Gastroesophageal sphincter (tissue), 4 donors: Measurements from ENCODE around the gene DLGAP4. TPM values are rescaled to one million over a fixed set of nuclear protein-coding genes. Genes with fewer than 3 reads are reported as not detected.

Source experiments
- ATAC-seq: fragments of 150-250 bp; one replicate; pipeline ENCODE4 v1.9.1; 2016; ENCODE audit warnings: mild to moderate bottlenecking, moderate library complexity
- H3K27ac ChIP-seq, 4 donors: fragments of 200-600 bp; sonication (generic) in 3 of 4; 1 replicate in 3 of 4; 2 replicates in 1 of 4; pipeline ENCODE4 v1.5.1; 2016 to 2019
- H3K27me3 ChIP-seq: fragments of 200-600 bp; sonication (generic); one replicate; pipeline ENCODE4 v1.5.1; 2019
- H3K36me3 ChIP-seq, 2 donors: fragments of 200-600 bp; sonication (generic); one replicate each; pipeline ENCODE4 v1.5.1; 2019; ENCODE audit warnings: control low read depth in 1 of 2
- H3K4me1 ChIP-seq, 3 donors: fragments of 200-600 bp; sonication (generic); 1 replicate in 2 of 3; 2 replicates in 1 of 3; pipeline ENCODE4 v1.5.1; 2016 to 2019; ENCODE audit warnings: control low read depth in 2 of 3
- H3K4me3 ChIP-seq, 2 donors: fragments of 200-600 bp; sonication (generic); one replicate each; pipeline ENCODE4 v1.5.1; 2019; ENCODE audit warnings: mild to moderate bottlenecking in 1 of 2, moderate library complexity in 1 of 2
- H3K9me3 ChIP-seq, 3 donors: fragments of 200-600 bp; sonication (generic); one replicate each; pipeline ENCODE4 v1.5.1; 2017 to 2019; ENCODE audit warnings: control low read depth in 2 of 3
- EP300 ChIP-seq: sonication (generic); formaldehyde crosslinking; IDR thresholded peaks from one replicate; pipeline ENCODE4 v1.6.1; 2017; ENCODE audit warnings: antibody characterized with exemption, mild to moderate bottlenecking
- POLR2A ChIP-seq, 2 donors: fragments of 450-650 bp; IDR thresholded peaks; one replicate each; pipeline ENCODE4 v1.6.1; 2017; ENCODE audit warnings: antibody characterized with exemption in 2 of 2, mild to moderate bottlenecking in 2 of 2, moderate library complexity in 1 of 2
- POLR2AphosphoS5 ChIP-seq: sonication (generic); formaldehyde crosslinking; IDR thresholded peaks from one replicate; pipeline ENCODE4 v1.6.1; 2017; ENCODE audit warnings: antibody characterized with exemption
- WGBS, 2 donors: methylation state at CpG; one replicate each; pipeline ENCODE4 v1.1.5; 2018; ENCODE audit warnings: low coverage in 1 of 2; 5-methylcytosine and 5-hydroxymethylcytosine counted together
- total RNA-seq, 4 donors: library from RNA; depleted of rRNA; stranded (reverse); fragments of >200 nt; gene quantifications; one replicate each; pipeline ENCODE4 v1.1.0, GENCODE V29; 2016
- TF ChIP-seq, protein P1 (sequence below), 4 experiments: fragments of 200-600 bp in 2 of 4; fragments of 450-650 bp in 2 of 4; sonication (generic) in 1 of 4; IDR thresholded peaks; one replicate each; pipeline ENCODE4 v1.5.1; 2017 to 2019; ENCODE audit warnings: antibody characterized with exemption in 4 of 4, mild to moderate bottlenecking in 2 of 4, moderate library complexity in 2 of 4

DLGAP4 gene
- total RNA-seq, 4 donors from 2014 or later, result 35.5 to 76.1 (median 42.2) TPM

DNA sequence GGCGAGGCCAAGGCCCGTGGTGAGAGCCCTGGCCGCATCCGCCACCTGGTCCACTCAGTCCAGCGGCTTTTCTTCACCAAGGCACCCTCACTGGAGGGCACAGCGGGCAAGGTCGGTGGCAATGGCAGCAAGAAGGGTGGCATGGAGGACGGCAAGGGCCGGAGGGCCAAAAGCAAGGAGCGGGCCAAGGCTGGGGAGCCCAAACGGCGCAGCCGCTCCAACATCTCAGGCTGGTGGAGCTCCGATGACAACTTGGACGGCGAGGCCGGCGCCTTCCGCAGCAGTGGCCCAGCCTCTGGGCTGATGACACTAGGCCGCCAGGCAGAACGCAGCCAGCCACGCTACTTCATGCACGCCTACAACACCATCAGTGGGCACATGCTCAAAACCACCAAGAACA is 126.0 kb downstream of the DLGAP4 start:
- no peaks in the 10 kb centered on the region for H3K9me3 ChIP-seq
- H3K36me3 ChIP-seq, result no peaks in the 10 kb centered on the region
- no peak for ATAC-seq
- 86% methylated on average over 5 of the region's 23 CpGs; no CpG with 5 or more reads in 1 of the 2 donors for WGBS, 2 donors
- peaks cover 0 to 9% (median 5%) of the 10 kb centered on the region in 3 donors for H3K4me1 ChIP-seq
- H3K27ac ChIP-seq, result no peak overlapping the region
- no peak overlapping the region for H3K4me3 ChIP-seq
- H3K27me3 ChIP-seq, result peaks cover 20% of the 10 kb centered on the region
- TF ChIP-seq, protein P1, sequence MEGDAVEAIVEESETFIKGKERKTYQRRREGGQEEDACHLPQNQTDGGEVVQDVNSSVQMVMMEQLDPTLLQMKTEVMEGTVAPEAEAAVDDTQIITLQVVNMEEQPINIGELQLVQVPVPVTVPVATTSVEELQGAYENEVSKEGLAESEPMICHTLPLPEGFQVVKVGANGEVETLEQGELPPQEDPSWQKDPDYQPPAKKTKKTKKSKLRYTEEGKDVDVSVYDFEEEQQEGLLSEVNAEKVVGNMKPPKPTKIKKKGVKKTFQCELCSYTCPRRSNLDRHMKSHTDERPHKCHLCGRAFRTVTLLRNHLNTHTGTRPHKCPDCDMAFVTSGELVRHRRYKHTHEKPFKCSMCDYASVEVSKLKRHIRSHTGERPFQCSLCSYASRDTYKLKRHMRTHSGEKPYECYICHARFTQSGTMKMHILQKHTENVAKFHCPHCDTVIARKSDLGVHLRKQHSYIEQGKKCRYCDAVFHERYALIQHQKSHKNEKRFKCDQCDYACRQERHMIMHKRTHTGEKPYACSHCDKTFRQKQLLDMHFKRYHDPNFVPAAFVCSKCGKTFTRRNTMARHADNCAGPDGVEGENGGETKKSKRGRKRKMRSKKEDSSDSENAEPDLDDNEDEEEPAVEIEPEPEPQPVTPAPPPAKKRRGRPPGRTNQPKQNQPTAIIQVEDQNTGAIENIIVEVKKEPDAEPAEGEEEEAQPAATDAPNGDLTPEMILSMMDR (IDR thresholded peaks at IDR 0.05), result no peak
- no peak for TF ChIP-seq EP300
- TF ChIP-seq POLR2A (IDR thresholded peaks at IDR 0.05), result no peak
- no peak for TF ChIP-seq POLR2AphosphoS5

DNA sequence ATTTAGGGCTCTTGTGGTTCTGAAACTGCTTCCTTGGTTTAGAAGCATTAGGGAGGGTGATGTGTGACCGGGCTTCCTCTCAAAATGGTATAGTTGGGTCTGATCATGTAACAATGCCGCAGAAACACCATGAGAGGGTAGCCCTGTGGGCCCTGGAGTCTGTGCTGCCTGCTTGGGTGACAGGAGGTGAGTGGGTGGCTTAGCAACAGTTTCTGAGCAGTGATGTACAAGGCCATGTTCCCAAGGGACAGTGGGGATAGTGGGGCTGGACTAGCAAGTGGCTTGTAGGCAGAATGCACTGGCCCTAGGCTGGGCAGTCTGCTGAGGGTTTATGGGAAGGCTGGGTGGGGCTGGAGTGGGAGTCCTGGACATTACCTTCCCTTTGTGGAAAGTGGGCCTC is 128.2 kb downstream of the DLGAP4 start:
- no peak overlapping the region for H3K27ac ChIP-seq

DNA sequence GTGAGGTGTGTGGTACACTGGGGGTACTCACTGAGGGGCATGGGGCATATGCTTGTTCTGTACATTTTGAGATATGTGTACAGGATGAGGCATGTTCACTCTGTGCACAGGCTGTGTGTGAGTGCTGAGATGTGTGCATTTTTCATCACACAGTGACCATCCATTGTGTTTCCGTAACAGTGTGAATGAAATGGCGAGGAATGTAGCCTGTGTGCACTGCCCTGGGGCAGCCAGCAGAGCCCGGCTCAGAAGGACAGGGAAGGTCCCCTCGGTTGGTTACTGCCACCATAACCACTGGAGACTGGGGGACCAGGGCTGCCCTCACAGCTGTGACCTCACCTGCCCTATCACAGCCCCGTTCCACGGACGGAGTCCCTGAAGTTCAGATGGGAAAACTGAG is 129.0 kb downstream of the DLGAP4 start:
- TF ChIP-seq POLR2A (IDR thresholded peaks at IDR 0.05), result no peak
- TF ChIP-seq POLR2AphosphoS5, result no peak
- no peak for TF ChIP-seq EP300
- TF ChIP-seq, protein P1 (IDR thresholded peaks at IDR 0.05), result no peak
- 100% methylated on average over 1 of the region's 7 CpGs; no CpG with 5 or more reads in 1 of the 2 donors for WGBS, 2 donors
- no peak for ATAC-seq

More for the DNA sequence above, 128.2 kb downstream of the DLGAP4 start:
- ATAC-seq, result no peak
- H3K27me3 ChIP-seq, result peaks cover 25% of the 10 kb centered on the region
- peaks cover 0 to 12% (median 5%) of the 10 kb centered on the region in 3 donors for H3K4me1 ChIP-seq
- H3K36me3 ChIP-seq, result no peaks in the 10 kb centered on the region
- TF ChIP-seq EP300, result no peak
- TF ChIP-seq POLR2AphosphoS5, result no peak
- TF ChIP-seq, protein P1 (IDR thresholded peaks at IDR 0.05), result no peak
- no peak for TF ChIP-seq POLR2A (IDR thresholded peaks at IDR 0.05)
- no peaks in the 10 kb centered on the region for H3K9me3 ChIP-seq
- H3K4me3 ChIP-seq, result no peak overlapping the region
- WGBS, 2 donors, result 46 to 88% methylated on average over 2 of the region's 2 CpGs

DNA sequence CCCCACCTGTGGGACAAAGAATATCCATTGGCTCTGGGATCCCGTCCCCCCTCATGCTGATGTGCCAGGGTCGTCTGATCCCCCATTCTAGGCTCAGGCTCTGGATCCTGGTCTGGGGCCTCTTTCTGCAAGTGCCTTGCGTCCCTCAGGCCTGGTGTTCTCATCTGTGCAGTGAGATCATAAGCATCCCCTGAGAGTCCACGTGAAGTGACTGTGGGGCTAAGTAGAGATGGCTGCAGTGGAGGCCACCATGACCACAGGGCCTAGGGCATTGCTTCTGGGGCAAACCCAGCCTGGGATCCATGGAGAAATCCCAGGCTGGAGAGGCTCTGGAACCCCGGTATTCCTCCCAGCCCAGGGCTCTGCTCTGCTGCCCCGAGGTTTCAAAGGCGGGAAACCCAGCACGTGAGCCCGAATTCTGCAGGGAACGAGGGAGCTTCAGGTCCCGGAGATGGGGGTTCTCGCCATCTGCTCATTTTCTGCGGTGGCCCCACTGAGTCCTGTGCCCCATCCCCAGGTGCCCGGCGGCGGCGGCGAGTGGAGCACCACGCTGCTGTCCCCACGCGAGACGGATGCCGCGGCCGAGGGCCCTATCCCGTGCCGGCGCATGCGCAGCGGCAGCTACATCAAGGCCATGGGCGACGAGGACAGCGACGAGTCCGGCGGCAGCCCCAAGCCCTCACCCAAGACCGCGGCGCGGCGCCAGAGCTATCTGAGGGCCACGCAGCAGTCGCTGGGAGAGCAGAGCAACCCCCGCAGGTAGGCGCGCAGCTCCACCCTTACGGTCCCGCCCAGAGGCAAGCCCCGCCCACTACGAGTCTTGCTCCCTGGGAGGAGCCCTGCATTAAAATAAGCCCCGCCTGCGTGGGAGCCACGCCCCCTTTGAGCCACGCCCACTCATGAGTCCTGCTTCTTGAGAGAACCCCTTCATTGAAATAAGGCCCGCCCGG is 129.7 kb downstream of the DLGAP4 start:
- peak; percentile 54 for ATAC-seq
- Histone ChIP-seq H3K36me3 (no peaks in the 10 kb centered on the region), H3K4me1 (peaks cover 0 to 15% (median 5%) of the 10 kb centered on the region in 3 donors), H3K27ac (no peak overlapping the region), H3K27me3 (peaks cover 32% of the 10 kb centered on the region), H3K4me3 (peak overlapping the region; percentile 25 to 49), H3K9me3 (no peaks in the 10 kb centered on the region)
- no peak for TF ChIP-seq POLR2AphosphoS5
- TF ChIP-seq, protein P1 (IDR thresholded peaks at IDR 0.05), result no peak
- no peak for TF ChIP-seq EP300
- TF ChIP-seq POLR2A (IDR thresholded peaks at IDR 0.05), result no peak
- no CpG with 5 or more reads among the region's 56 CpGs for WGBS, 2 donors

More for the DNA sequence above, 129.0 kb downstream of the DLGAP4 start:
- no peaks in the 10 kb centered on the region for H3K9me3 ChIP-seq
- H3K4me1 ChIP-seq, result peaks cover 0 to 15% (median 5%) of the 10 kb centered on the region in 3 donors
- H3K27me3 ChIP-seq, result peaks cover 29% of the 10 kb centered on the region
- H3K27ac ChIP-seq, result no peak overlapping the region
- H3K36me3 ChIP-seq, result no peaks in the 10 kb centered on the region
- H3K4me3 ChIP-seq, result no peak overlapping the region
